Endometrial microvascular endothelial cells (primary cell): ENCODE measurements around the gene PEX10. TPM values are rescaled to one million over a fixed set of nuclear protein-coding genes. Genes with fewer than 3 reads are reported as not detected.
"Not testable (repeated sequence)": the region's sequence is repeated elsewhere in the genome, so short reads cannot be mapped to it uniquely, and the experiment has no call there.

Source experiments
- in situ Hi-C: cut with HindIII; loops from 2 replicates; pipeline ENCODE4 v1.10.0; 2017; ENCODE audit warnings: low sequenced_read_pairs, low pct_unique_long_range_greater_than_20kb; ENCODE audit errors: inconsistent ontology term
- total RNA-seq: library from RNA; depleted of rRNA; stranded (reverse); fragments of >200 nt; gene quantifications from one replicate; pipeline ENCODE4 v1.2.3, GENCODE V29; 2015; ENCODE audit errors: inconsistent ontology term

The PEX10 gene
- total RNA-seq, 1 donor from 2014 or later, result 38.6 TPM

GRCh38 chr1:2445162-2445822 is 32.9 kb upstream of the PEX10 start:
- in situ Hi-C loops, result no loop called here

- in situ Hi-C loops, result no loop called here
Observed at GRCh38 chr1:2444138-2444591, 31.8 kb upstream of the PEX10 start.

GRCh38 chr1:2443277-2444137 is 31.1 kb upstream of the PEX10 start:
- in situ Hi-C loops, result no loop called here

- in situ Hi-C loops, result no loop called here
Observed at GRCh38 chr1:2442661-2443060, 30.3 kb upstream of the PEX10 start.

- in situ Hi-C loops, result no loop called here
Observed at GRCh38 chr1:2441746-2442145, 29.4 kb upstream of the PEX10 start.

GRCh38 chr1:2440346-2440745 is 28.0 kb upstream of the PEX10 start:
- in situ Hi-C loops, result not testable (repeated sequence)

GRCh38 chr1:2439369-2439768 is 27.0 kb upstream of the PEX10 start:
- in situ Hi-C loops, result no loop called here

- in situ Hi-C loops, result no loop called here
Observed at GRCh38 chr1:2438641-2439040, 26.3 kb upstream of the PEX10 start.

- in situ Hi-C loops, result no loop called here
Observed at GRCh38 chr1:2438038-2438437, 25.7 kb upstream of the PEX10 start.

GRCh38 chr1:2437617-2438016 is 25.3 kb upstream of the PEX10 start:
- in situ Hi-C loops, result no loop called here

- in situ Hi-C loops, result no loop called here
Observed at GRCh38 chr1:2436876-2437275, 24.5 kb upstream of the PEX10 start.

GRCh38 chr1:2435746-2436355 is 23.5 kb upstream of the PEX10 start:
- in situ Hi-C loops, result no loop called here

- in situ Hi-C loops, result no loop called here
Observed at GRCh38 chr1:2435091-2435490, 22.7 kb upstream of the PEX10 start.

GRCh38 chr1:2433936-2434655 is 21.7 kb upstream of the PEX10 start:
- in situ Hi-C loops, result no loop called here

- in situ Hi-C loops, result no loop called here
Observed at GRCh38 chr1:2433196-2433595, 20.8 kb upstream of the PEX10 start.

- in situ Hi-C loops, result no loop called here
Observed at GRCh38 chr1:2432441-2432844, 20.1 kb upstream of the PEX10 start.

- in situ Hi-C loops, result no loop called here
Observed at GRCh38 chr1:2431518-2431917, 19.2 kb upstream of the PEX10 start.

GRCh38 chr1:2431103-2431502 is 18.7 kb upstream of the PEX10 start:
- in situ Hi-C loops, result no loop called here

GRCh38 chr1:2430592-2430973 is 18.2 kb upstream of the PEX10 start:
- in situ Hi-C loops, result no loop called here
